ENCODE data around the gene TNNI2. TPM values are rescaled to one million over a fixed set of nuclear protein-coding genes. Genes with fewer than 3 reads are reported as not detected.

Gene TNNI2
- polyA plus RNA-seq, 1 of the 3 experiments (the other 2 are of a cell fraction): not detected

DNA sequence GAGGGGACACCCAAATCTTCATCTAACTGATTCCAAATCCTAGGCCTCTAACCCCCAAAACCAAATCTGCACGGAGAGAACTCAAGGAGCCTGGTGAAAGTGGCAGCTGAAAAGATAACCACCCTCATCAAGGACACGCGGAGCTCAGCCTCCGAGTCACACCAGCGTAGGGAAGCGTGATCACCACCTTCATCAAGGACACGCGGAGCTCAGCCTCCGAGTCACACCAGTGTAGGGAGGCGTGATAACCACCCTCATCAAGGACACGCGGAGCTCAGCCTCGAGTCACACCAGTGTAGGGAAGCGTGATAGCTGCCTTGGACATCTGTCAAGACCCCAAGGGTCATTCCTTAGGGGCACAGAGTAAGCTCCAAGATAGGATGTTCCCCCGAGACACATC is 33.3 kb upstream of the TNNI2 start:
- Histone ChIP-seq H3K9me3 (no peaks in the 10 kb centered on the region), H3K36me3 (replicated peaks in 1 of 2; ENCODE audit: control insufficient read depth in 1 of 2, insufficient read depth in 2 of 2, low read length in 1 of 2) (no peaks in the 10 kb centered on the region), H3K4me1 (ENCODE audit: control insufficient read depth in 1 of 2, insufficient read depth in 2 of 2, low read depth in 1 of 2, low read length in 1 of 2) (no peaks in the 10 kb centered on the region), H3K27me3 (ENCODE audit: insufficient read depth) (no peaks in the 10 kb centered on the region; the same call in 1 of the 2 replicates), H3F3A (replicated peaks; ENCODE audit: insufficient read depth) (no peaks in the 10 kb centered on the region), H3K9me2 (no peaks in the 10 kb centered on the region), H3K27ac (ENCODE audit: low read depth in 2 of 2, low read length in 1 of 2) (no peak overlapping the region), H2AFZ (ENCODE audit: low read depth) (no peak overlapping the region), H3K4me3 (ENCODE audit: low read depth in 2 of 2, low read length in 1 of 2) (no peak overlapping the region), H3K4me2 (no peak overlapping the region), H3K79me2 (ENCODE audit: insufficient read depth) (no peaks in the 10 kb centered on the region), H3K9ac (no peak overlapping the region), H4K20me1 (ENCODE audit: insufficient read depth) (no peaks in the 10 kb centered on the region)
- ChIA-PET CTCF (interaction anchor here (1.3 to 1.5 kb wide), 3 partner anchors 27 to 345 kb away, joined by 5 to 10 read pairs (median 5); no protein-coding TSS in a partner anchor), POLR2A (no interaction called here)
- TF ChIP-seq PBX3 (IDR thresholded peaks at IDR 0.05) (no peak), IRF3 (IDR thresholded peaks at IDR 0.05; ENCODE audit: low read depth, low read length) (no peak), EP300 (IDR thresholded peaks at IDR 0.05; ENCODE audit: borderline replicate concordance in 1 of 2, low read depth in 1 of 2, low read length in 1 of 2) (no peak), CTCF (IDR thresholded peaks at IDR 0.05) (no peak), CHD2 (IDR thresholded peaks at IDR 0.05; ENCODE audit: low read length, partially characterized antibody) (no peak), SMC3 (IDR thresholded peaks at IDR 0.05; ENCODE audit: low read depth, low read length) (no peak), JUND (IDR thresholded peaks at IDR 0.05) (no peak), FOXJ3 (CRISPR knock-in tag; IDR thresholded peaks at IDR 0.05) (no peak), NFIC (IDR thresholded peaks at IDR 0.05; ENCODE audit: borderline replicate concordance) (no peak), RCOR1 (IDR thresholded peaks at IDR 0.05; ENCODE audit: low read length) (no peak), POLR2AphosphoS5 (IDR thresholded peaks at IDR 0.05; ENCODE audit: low read depth, low read length) (no peak), RXRA (IDR thresholded peaks at IDR 0.05; ENCODE audit: borderline replicate concordance, low read depth) (no peak), TEAD4 (IDR thresholded peaks at IDR 0.05; ENCODE audit: borderline replicate concordance, insufficient read depth) (no peak), ELF1 (IDR thresholded peaks at IDR 0.05) (no peak), EZH2phosphoT487 (IDR thresholded peaks at IDR 0.05; ENCODE audit: borderline replicate concordance, low read depth) (no peak), MEF2A (IDR thresholded peaks at IDR 0.05; ENCODE audit: borderline replicate concordance, low read depth) (no peak)
- TF ChIP-seq, protein P1, sequence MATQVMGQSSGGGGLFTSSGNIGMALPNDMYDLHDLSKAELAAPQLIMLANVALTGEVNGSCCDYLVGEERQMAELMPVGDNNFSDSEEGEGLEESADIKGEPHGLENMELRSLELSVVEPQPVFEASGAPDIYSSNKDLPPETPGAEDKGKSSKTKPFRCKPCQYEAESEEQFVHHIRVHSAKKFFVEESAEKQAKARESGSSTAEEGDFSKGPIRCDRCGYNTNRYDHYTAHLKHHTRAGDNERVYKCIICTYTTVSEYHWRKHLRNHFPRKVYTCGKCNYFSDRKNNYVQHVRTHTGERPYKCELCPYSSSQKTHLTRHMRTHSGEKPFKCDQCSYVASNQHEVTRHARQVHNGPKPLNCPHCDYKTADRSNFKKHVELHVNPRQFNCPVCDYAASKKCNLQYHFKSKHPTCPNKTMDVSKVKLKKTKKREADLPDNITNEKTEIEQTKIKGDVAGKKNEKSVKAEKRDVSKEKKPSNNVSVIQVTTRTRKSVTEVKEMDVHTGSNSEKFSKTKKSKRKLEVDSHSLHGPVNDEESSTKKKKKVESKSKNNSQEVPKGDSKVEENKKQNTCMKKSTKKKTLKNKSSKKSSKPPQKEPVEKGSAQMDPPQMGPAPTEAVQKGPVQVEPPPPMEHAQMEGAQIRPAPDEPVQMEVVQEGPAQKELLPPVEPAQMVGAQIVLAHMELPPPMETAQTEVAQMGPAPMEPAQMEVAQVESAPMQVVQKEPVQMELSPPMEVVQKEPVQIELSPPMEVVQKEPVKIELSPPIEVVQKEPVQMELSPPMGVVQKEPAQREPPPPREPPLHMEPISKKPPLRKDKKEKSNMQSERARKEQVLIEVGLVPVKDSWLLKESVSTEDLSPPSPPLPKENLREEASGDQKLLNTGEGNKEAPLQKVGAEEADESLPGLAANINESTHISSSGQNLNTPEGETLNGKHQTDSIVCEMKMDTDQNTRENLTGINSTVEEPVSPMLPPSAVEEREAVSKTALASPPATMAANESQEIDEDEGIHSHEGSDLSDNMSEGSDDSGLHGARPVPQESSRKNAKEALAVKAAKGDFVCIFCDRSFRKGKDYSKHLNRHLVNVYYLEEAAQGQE (IDR thresholded peaks at IDR 0.05; ENCODE audit: low read depth, low read length): no peak
- WGBS (ENCODE audit: low lambda C conversion rate): 71% methylated on average over 5 of the region's 15 CpGs
- DNase-seq: no peak

Measured in SK-N-SH (cell line).